ENCODE measurements around the gene NSFL1C.

The NSFL1C gene

DNA sequence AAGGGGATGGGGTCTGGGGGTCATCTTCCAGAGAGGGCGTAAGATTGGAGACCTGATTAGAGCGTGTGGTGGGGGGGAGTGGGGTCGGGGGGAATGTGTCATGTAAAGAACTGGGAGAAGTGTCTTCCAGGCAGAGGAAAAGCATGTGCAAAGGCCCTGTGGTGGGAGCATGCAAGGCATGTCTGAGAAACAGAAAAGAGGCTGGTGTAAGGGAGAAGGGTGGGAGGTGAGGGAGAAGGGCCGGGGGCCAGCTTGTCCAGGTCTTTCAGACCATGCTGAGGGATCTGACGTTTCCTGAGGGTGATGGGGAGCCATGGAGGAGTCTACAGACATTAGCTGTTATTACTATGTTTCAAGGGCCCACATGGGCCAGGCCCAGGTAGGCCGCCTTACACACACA, 43.4 kb downstream of the NSFL1C start:
- in situ Hi-C loops (cut with MboI; ENCODE audit: low sequenced_read_pairs, unreplicated experiment), result no loop called here
- TF ChIP-seq, protein P1, sequence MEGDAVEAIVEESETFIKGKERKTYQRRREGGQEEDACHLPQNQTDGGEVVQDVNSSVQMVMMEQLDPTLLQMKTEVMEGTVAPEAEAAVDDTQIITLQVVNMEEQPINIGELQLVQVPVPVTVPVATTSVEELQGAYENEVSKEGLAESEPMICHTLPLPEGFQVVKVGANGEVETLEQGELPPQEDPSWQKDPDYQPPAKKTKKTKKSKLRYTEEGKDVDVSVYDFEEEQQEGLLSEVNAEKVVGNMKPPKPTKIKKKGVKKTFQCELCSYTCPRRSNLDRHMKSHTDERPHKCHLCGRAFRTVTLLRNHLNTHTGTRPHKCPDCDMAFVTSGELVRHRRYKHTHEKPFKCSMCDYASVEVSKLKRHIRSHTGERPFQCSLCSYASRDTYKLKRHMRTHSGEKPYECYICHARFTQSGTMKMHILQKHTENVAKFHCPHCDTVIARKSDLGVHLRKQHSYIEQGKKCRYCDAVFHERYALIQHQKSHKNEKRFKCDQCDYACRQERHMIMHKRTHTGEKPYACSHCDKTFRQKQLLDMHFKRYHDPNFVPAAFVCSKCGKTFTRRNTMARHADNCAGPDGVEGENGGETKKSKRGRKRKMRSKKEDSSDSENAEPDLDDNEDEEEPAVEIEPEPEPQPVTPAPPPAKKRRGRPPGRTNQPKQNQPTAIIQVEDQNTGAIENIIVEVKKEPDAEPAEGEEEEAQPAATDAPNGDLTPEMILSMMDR (IDR thresholded peaks at IDR 0.05; ENCODE audit: borderline replicate concordance, control extremely low read depth, extremely low read depth, insufficient read depth, missing control alignments), result no peak
- no peak for DNase-seq (ENCODE audit: low spot score)

DNA sequence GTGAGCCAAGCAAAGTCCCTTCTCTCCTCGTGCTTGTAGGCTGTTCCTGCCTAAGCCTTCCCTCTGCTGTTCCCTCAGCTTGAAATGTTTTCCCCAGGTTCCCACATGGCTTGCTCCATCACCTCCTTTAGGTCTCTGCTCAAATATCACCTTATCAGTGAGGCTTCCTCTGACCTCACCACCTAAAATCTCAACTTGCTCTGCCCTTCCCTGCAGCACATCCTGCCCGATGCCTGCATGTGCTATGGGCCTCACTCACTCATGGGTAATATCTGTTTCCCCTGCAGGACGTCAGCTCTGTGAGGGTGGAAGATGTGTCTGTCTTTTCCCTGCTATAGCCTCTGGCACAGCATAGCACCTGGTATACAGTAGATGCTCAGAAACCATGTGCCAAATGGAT, 43.9 kb downstream of the NSFL1C start:
- in situ Hi-C loops (cut with MboI; ENCODE audit: low sequenced_read_pairs, unreplicated experiment), result no loop called here
- DNase-seq (ENCODE audit: low spot score), result no peak
- TF ChIP-seq, protein P1 (IDR thresholded peaks at IDR 0.05; ENCODE audit: borderline replicate concordance, control extremely low read depth, extremely low read depth, insufficient read depth, missing control alignments), result no peak

DNA sequence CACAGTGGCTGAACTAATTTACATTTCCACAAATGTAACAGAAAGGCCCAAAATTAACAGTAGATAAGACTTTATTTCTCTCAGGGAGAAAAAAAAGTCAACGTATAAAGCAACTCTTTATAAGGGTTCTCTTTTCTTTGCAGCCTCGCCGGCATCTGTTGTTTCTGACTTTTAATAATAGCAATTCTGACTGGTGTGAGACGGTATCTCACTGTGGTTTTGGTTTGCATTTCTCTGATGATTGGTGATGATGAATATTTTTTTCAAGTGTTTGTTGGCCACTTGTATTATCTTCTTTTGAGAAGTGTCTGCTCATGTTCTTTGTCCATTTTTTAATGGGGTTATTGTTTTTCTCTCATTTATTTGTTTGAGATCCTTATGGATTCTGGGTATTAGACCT, 46.6 kb downstream of the NSFL1C start:
- DNase-seq (ENCODE audit: low spot score), result no peak
- TF ChIP-seq, protein P1 (IDR thresholded peaks at IDR 0.05; ENCODE audit: borderline replicate concordance, control extremely low read depth, extremely low read depth, insufficient read depth, missing control alignments), result no peak
- in situ Hi-C loops (cut with MboI; ENCODE audit: low sequenced_read_pairs, unreplicated experiment), result no loop called here

DNA sequence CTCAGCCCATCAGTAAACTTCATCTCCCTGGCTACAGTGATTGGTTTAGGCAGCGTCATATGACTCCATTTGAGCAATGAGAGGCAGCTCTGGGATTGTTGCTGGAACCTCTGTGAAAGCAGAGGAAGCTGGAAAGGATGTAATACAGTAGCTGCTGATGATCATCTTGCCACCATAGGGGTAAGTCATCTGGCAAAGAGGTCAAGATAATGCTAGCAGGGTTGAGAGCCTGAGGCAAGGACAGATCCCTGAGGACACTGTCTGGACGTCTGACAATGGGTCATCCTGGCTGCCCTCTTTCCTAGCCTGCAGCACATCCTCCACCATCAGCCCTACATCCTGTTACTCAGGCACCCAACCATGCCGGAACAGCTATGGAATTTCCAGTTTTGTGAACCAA, 48.3 kb downstream of the NSFL1C start:
- DNase-seq (ENCODE audit: low spot score), result no peak
- TF ChIP-seq, protein P1 (IDR thresholded peaks at IDR 0.05; ENCODE audit: borderline replicate concordance, control extremely low read depth, extremely low read depth, insufficient read depth, missing control alignments), result no peak
- in situ Hi-C loops (cut with MboI; ENCODE audit: low sequenced_read_pairs, unreplicated experiment), result no loop called here

DNA sequence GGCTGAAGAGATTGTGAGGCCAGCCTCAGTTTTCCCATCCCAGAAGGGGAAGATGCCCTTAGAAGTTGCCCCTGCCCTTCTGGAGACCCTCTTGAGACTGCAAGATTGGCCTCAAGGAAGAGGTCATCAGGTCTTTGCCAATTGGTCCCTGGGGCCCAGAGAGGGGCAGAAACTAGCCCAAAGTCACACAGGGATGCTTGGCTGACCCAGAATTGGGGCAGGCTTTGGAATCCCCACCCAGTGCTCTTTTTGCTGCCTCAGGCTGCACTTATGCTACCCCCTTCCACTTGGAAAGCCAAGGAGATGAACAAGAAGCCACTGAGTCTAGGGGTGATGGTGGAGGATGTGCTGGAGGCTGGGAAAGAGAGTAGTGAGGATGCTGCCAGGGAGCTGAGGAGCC, 48.9 kb downstream of the NSFL1C start:
- TF ChIP-seq, protein P1 (IDR thresholded peaks at IDR 0.05; ENCODE audit: borderline replicate concordance, control extremely low read depth, extremely low read depth, insufficient read depth, missing control alignments), result no peak
- DNase-seq (ENCODE audit: low spot score), result no peak
- in situ Hi-C loops (cut with MboI; ENCODE audit: low sequenced_read_pairs, unreplicated experiment), result no loop called here

DNA sequence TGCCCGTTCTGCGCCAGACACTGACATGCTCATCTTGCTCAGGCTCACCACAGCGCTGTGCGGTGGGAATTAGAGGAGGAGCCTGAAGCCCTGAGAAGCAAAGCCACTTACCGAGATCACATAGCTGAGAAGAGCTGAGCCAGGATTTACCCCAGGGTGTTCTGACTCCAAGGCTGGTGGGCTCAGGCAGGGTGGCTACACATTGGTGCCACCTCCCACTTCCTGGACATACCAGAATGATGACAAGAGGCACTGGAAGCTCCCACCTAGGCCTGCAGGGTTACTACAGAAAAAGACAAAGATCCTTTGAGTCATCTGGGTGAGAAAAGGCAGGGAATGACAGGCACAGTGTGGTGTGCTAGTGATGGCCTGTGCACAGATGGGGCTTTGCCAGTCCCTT, 49.4 kb downstream of the NSFL1C start:
- no peak for DNase-seq (ENCODE audit: low spot score)
- TF ChIP-seq, protein P1 (IDR thresholded peaks at IDR 0.05; ENCODE audit: borderline replicate concordance, control extremely low read depth, extremely low read depth, insufficient read depth, missing control alignments), result no peak
- in situ Hi-C loops (cut with MboI; ENCODE audit: low sequenced_read_pairs, unreplicated experiment), result no loop called here

All from GM13976 (cell line).